PFSK-1 (cell line): Measurements from ENCODE around the gene LENG8.

Source experiments
- POLR2AphosphoS5 ChIP-seq: IDR thresholded peaks from 2 replicates; pipeline ENCODE4 v1.6.1; 2012; ENCODE audit warnings: low read depth, mild to moderate bottlenecking, control low read depth, low read length, moderate library complexity
- REST ChIP-seq, 2 experiments: IDR thresholded peaks; 2 replicates each; pipeline versions ENCODE4 v1.6.1 to v1.8.0; 2011 to 2012; ENCODE audit warnings: low read depth in 2 of 2, low read length in 2 of 2, control low read depth in 1 of 2, inconsistent platforms in 1 of 2, mild to moderate bottlenecking in 1 of 2, moderate library complexity in 1 of 2; ENCODE audit not compliant: insufficient read depth in 1 of 2
- SIN3A ChIP-seq: IDR thresholded peaks from 2 replicates; pipeline ENCODE4 v1.6.1; 2012; ENCODE audit warnings: mild to moderate bottlenecking, low read length, moderate library complexity, borderline replicate concordance; ENCODE audit not compliant: insufficient read depth
- TAF1 ChIP-seq: IDR thresholded peaks from 2 replicates; pipeline ENCODE4 v1.6.1; 2012; ENCODE audit warnings: low read length, control low read depth, borderline replicate concordance; ENCODE audit not compliant: insufficient read depth

- TF ChIP-seq POLR2AphosphoS5 (no peak; the same call in 1 of the 2 replicates), SIN3A (no peak), REST (IDR thresholded peaks at IDR 0.05; ENCODE audit: insufficient read depth in 1 of 2, low read depth in 2 of 2, low read length in 2 of 2) (no peak), TAF1 (no peak)
Measured at GRCh38 chr19:54461210-54461609, 12.2 kb downstream of the LENG8 start.
